ENCODE results near the gene HECW1.
"Not testable (repeated sequence)": the region's sequence is repeated elsewhere in the genome, so short reads cannot be mapped to it uniquely, and the experiment has no call there.

Gene HECW1

GRCh38 chr7:43112459-43112940 is at the start of gene HECW1:
HECW1 (plus strand) TSS chr7:43112647; CDS start chr7:43243906, 131,259 bp downstream.
- DNase-seq: no peak

DNA sequence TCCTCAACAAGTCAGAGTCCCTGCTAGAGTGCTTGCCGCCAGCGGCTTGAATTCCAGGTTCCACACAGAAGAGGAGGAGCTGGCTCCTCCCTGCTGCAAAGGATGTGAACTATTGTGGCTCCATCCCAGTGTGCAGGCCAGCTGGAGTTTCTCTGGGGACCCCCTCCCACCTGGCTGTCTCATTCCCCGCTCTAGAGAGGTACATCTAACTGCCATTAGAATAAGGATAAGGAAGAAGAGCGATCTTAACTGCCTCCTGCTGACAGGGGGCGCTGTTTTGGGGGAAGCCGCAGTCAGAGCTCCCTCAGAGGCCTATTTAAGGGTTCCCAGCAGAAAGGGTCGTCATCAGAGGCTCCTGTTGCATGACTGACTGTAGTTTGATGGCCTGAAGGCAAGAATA is 40.8 kb upstream of the HECW1 start:
- no peak for DNase-seq

DNA sequence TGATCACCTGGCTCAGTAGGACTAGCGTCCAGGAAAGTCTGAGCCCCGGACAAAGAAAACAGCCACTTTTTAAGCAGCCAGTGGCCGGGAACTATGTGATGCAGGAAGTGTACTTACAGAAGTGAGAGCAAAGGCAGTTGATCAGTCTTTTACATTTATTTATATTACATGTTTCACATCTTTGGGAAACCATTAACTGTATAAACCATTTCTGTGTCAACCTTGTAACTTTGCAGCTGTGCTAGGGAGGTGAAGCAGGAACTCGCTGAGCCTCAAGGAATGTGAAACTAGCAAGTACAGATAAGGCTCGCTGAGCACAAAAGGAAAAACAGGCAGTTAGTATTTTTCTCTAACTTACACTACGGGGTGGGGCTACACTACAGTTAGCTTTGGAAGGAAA is 39.9 kb upstream of the HECW1 start:
- no peak for DNase-seq

GRCh38 chr7:43073811-43074210 is 38.6 kb upstream of the HECW1 start:
- DNase-seq: not testable (repeated sequence)

- no peak for DNase-seq
Measured at GRCh38 chr7:43076189-43076605, 36.2 kb upstream of the HECW1 start.

DNA sequence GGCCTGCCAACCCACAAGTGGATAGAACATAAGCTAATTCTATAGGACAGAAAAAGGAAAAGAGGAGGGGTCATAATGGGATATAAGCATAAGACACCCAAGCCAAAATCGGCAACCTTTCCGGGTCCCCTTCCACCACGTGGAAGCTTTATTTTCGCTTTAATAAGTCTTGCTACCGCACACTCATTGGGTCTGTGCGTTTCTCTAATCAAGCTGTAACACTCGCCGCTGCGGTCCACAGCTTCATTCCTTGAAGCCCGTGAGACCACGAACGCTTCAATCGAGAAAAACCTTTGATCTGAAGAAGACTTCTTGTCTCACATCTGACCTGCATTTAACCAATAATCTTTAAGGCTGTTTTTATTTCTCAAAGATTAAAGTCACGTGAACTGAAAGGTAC is 35.8 kb upstream of the HECW1 start:
- DNase-seq: no peak

GRCh38 chr7:43077285-43077684 is 35.2 kb upstream of the HECW1 start:
- no peak for DNase-seq

GRCh38 chr7:43077732-43078391 is 34.6 kb upstream of the HECW1 start:
- no peak for DNase-seq

- no peak for DNase-seq
Measured at GRCh38 chr7:43078794-43079193, 33.7 kb upstream of the HECW1 start.

DNA sequence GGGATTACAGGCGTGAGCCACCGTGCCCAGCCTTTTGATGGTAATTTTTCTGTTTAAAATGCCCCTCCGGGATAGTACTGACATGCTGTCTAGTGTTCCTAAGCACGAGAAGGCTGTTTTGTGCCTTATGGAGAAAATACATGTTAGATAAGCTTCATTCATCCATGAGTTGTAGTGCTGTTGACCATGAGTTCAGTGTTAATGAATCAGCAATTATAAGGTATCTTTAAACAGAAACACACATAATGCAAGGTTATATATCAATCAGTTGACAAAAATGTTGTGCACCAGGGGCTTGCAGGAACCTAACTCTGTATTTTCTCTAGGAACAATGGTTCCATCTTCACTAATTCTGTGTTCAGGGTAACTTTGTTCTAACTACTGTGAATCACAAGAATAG is 30.8 kb upstream of the HECW1 start:
- DNase-seq: no peak

GRCh38 chr7:43083106-43083505 is 29.3 kb upstream of the HECW1 start:
- DNase-seq: no peak

- DNase-seq: no peak
Measured at GRCh38 chr7:43085017-43085416, 27.4 kb upstream of the HECW1 start.

DNA sequence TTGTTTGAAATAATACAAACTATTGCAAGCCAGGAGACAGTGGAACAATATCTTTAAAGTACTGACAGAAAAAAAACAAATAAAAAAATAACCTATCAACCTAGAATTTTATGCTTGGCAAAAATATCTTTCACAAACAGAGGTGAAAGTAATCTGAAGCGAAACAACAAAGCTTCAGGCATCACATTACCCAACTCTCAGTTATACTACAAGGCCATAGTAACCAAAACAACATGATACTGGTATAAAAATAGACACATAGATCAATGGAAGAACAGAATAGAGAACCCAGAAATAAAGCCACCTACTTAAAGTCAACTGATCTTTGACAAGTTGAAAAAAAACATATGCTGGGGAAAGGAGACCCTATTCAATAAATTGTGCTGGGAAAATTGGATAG is 26.5 kb upstream of the HECW1 start:
- no peak for DNase-seq

DNA sequence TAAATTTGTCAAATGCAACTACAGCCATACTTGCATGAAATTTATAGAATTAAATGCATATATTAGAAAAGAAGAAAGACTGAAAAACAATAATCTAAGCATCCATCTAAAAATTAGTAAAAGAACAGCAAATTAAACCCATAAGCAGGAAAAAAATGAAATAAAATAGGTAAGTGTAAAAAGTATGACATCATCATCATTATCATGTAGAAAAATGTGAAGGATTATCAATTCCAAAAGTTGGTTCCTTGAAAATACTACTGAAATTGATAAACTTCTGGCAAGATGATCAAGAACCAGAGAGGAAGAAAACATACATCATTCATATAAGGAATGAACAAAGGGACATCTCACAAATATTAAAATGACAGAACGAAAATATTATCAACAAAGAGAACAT is 19.6 kb upstream of the HECW1 start:
- DNase-seq: no peak

DNA sequence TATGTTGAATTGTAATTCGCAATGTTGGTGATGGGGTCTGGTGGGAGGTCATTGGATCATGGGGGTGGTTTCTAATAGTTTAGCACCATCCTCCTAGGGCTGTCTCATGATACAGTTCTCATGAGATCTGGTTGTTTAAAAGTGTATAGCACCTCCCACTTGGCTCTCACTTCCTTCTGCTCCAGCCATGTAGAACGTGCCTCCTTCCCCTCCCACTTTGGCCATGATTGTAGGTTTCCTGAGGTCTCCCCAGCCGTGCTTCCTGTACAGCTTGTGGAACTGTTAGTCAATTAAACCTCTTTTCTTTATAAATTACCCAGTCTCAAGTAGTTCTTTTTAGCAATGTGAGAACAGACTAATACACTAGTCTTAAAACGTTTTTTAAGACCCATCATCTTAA is 15.6 kb upstream of the HECW1 start:
- DNase-seq: no peak

DNA sequence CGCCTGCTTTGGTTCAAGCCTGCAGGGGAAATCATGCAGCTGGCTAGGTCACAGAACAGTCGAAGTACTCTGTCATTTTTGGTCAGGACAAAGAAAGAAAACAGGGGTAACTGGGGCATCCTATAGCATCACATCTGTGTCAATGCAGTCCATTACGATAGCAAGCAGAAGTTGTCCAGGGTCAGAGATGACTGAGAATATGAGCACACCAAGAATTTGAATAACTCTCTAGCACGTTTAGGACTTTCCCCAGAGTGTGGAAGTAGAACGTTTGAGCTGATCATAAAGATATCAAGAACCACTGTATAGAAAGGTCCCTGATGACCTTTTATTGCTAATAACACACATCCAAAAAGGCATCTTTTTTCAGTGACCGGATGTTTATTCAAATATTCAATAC is 12.7 kb upstream of the HECW1 start:
- DNase-seq: no peak

DNA sequence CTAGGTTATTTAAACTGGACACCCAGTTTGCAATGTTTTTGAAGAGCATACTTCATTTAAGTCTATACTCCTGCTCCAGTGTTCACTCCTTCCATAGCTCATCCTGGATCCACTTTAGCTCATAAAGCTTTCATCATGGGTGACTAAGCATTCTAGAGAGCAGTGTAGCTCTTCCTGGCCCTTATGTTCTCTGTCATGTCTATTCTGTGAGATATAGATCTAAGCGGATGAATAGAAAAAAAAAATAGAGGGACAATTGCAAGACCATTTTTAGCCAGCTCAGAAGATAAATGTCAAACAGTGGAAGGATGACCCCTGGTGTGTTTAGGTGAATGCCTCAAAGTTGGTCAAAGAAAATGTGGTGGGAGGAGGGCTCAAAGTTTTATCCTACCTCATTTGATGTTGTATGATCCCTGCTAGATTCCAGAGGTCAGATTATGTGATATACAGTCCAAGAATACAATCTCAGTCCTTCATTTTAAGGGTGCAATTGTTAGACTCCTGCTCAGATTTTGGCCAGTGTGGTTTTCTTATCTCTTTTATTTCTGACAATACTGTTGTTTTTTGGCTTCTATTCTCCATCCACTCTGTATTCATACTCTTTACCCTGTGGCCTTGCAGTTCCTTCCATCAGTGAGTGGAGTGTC is 7.5 kb upstream of the HECW1 start:
- no peak for DNase-seq

DNA sequence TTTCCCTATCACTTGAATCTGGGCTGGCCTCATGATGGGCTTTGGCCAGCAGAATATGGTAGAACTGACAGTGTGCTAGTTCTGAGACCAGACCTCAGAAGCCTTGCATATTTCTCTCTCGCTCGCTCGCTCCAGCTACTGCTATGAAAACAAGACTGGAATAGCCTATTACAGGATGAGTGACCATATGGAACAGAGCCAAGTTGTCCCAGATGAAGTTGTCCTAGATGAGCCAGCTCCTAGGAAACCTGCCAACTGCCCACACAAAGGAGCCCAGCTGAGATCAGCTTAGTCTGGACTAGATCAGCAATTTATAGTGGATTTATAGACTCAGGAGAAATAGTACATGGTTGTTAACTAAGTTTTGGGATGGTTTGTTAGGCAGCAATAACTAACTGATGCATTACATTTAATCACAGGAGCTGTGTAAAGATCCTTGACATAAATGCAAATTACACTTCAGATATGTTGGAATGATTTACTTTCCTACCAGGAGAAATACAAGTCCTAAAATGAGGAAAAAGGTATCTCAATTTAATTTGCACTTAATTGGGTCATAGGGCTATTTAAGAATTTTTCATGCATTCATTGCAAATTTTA is 6.8 kb upstream of the HECW1 start:
- DNase-seq: no peak

GRCh38 chr7:43108255-43109011 is 4.0 kb upstream of the HECW1 start:
- peak; percentile 19 for DNase-seq

- DNase-seq: no peak
Measured at GRCh38 chr7:43110791-43111535, 1.5 kb upstream of the HECW1 start.

- DNase-seq: no peak
Measured at GRCh38 chr7:43111630-43112458, 603 bp upstream of the HECW1 start.
